KOPT-K1 (cell line): Measurements from ENCODE around the gene FHDC1.

ENCODE experiments used
- H3K27ac ChIP-seq: fragments of 200-600 bp; sonication (generic); 2 replicates; pipeline ENCODE4 v1.5.1; 2016; ENCODE audit warnings: antibody characterized with exemption, mild to moderate bottlenecking, low read depth, low read length; ENCODE audit not compliant: poor library complexity, severe bottlenecking
- H3K36me3 ChIP-seq: fragments of 200-600 bp; sonication (generic); 2 replicates; pipeline ENCODE4 v1.5.1; 2017; ENCODE audit warnings: antibody characterized with exemption, mild to moderate bottlenecking, low read length, moderate library complexity; ENCODE audit not compliant: insufficient read depth
- H3K9me3 ChIP-seq: fragments of 200-600 bp; sonication (generic); 2 replicates; pipeline ENCODE4 v1.5.1; 2017; ENCODE audit warnings: antibody characterized with exemption, low read length, mild to moderate bottlenecking; ENCODE audit not compliant: insufficient read depth, poor library complexity, severe bottlenecking

Gene FHDC1

GRCh38 chr4:152996111-152996571 lies 60.0 kb downstream of the FHDC1 start:
- Histone ChIP-seq H3K36me3 (no peaks in the 10 kb centered on the region), H3K27ac (no peak overlapping the region), H3K9me3 (no peaks in the 10 kb centered on the region)

GRCh38 chr4:152996672-152997071 lies 60.5 kb downstream of the FHDC1 start:
- Histone ChIP-seq H3K9me3 (no peaks in the 10 kb centered on the region), H3K36me3 (no peaks in the 10 kb centered on the region), H3K27ac (no peak overlapping the region)

- Histone ChIP-seq H3K27ac (no peak overlapping the region), H3K36me3 (no peaks in the 10 kb centered on the region)
Observed at GRCh38 chr4:152997288-152997687, 61.2 kb downstream of the FHDC1 start.

GRCh38 chr4:152997771-152998487 lies 61.8 kb downstream of the FHDC1 start:
- Histone ChIP-seq H3K27ac (no peak overlapping the region), H3K9me3 (no peaks in the 10 kb centered on the region), H3K36me3 (no peaks in the 10 kb centered on the region)

More at GRCh38 chr4:152997288-152997687, 61.2 kb downstream of the FHDC1 start:
- no peaks in the 10 kb centered on the region for H3K9me3 ChIP-seq

- Histone ChIP-seq H3K9me3 (no peaks in the 10 kb centered on the region), H3K27ac (no peak overlapping the region), H3K36me3 (no peaks in the 10 kb centered on the region)
Observed at GRCh38 chr4:152998861-152999260, 62.7 kb downstream of the FHDC1 start.

DNA sequence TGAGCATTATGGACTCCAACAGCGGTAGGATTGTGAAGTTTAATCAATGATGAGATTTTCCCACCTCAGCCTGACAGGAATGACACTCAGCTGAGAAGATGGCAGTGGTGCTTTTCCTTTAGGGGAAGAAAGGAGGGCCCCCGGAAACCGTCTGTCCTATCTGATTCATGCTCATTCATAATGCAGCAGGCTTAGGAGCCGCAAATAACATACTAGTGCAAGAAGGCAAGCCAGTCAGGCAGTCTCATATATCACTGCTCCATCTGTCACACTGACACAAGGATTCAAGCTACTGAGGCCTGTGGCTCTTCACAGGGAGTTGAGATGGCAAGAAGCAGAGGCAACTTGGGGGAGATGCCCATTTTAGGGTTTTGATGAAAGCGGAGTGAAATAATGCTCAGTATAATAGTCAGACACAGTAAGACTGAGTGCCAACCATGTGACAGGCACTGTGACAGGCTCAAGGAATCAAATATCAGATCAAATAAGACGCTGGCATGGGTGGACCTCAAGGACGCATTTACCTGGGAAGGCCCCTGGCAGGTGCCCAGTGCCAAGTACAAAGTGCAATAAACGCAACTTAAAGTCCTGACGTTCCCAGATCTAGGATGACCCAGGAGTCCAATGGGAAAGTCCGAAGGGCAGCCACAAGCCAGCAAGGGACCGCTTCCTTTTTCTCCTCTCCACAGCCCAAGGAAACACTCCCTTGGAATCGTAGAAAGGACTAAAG lies 63.4 kb downstream of the FHDC1 start:
- Histone ChIP-seq H3K9me3 (no peaks in the 10 kb centered on the region), H3K27ac (no peak overlapping the region), H3K36me3 (no peaks in the 10 kb centered on the region)

DNA sequence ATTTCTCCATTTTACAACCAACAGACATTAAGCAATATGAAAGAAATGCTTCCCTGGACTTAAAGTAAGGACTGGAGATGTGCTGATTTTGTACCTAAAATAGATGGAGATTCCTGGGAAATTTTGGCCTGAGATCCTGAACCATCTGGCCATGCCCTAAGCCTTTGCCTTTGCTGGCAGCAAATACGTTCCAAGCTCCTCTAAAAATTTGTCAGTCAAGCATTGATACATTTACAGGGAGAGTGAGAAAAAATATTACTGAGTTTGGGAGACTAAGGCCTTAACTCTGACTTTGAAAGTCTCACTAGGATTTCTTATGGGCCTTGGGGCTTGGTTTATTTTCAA lies 63.9 kb downstream of the FHDC1 start:
- Histone ChIP-seq H3K27ac (no peak overlapping the region), H3K36me3 (no peaks in the 10 kb centered on the region), H3K9me3 (no peaks in the 10 kb centered on the region)

- Histone ChIP-seq H3K9me3 (no peaks in the 10 kb centered on the region), H3K27ac (no peak overlapping the region), H3K36me3 (no peaks in the 10 kb centered on the region)
Observed at GRCh38 chr4:153001626-153002025, 65.5 kb downstream of the FHDC1 start.

DNA sequence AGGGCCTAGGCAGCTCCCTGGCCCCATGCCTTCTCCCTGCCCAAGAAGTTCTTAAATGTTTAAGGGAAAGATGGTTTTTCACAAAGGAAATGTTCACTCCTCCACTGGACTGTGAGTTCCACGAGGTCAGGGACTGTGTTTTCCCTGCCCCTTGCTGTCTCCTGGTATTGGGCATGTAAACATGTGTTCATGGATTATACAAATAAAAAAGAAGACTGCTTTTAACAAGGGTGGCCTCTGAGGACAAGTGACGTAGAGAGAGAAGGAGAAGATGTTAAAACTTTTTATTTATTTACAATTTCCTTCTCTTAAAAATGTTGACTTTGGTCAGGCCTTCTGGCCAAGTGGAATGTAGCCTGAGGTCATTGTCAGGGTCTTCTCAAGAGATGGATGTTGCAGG lies 66.0 kb downstream of the FHDC1 start:
- H3K9me3 ChIP-seq: no peaks in the 10 kb centered on the region
- H3K27ac ChIP-seq: no peak overlapping the region
- H3K36me3 ChIP-seq: no peaks in the 10 kb centered on the region

GRCh38 chr4:153004081-153004850 lies 68.1 kb downstream of the FHDC1 start:
- Histone ChIP-seq H3K27ac (no peak overlapping the region), H3K36me3 (no peaks in the 10 kb centered on the region), H3K9me3 (no peaks in the 10 kb centered on the region)

GRCh38 chr4:153005899-153006381 lies 69.8 kb downstream of the FHDC1 start:
- H3K36me3 ChIP-seq: no peaks in the 10 kb centered on the region
- H3K9me3 ChIP-seq: no peaks in the 10 kb centered on the region
- no peak overlapping the region for H3K27ac ChIP-seq

- H3K36me3 ChIP-seq: no peaks in the 10 kb centered on the region
- no peaks in the 10 kb centered on the region for H3K9me3 ChIP-seq
- H3K27ac ChIP-seq: no peak overlapping the region
Observed at GRCh38 chr4:153008578-153009199, 72.6 kb downstream of the FHDC1 start.

DNA sequence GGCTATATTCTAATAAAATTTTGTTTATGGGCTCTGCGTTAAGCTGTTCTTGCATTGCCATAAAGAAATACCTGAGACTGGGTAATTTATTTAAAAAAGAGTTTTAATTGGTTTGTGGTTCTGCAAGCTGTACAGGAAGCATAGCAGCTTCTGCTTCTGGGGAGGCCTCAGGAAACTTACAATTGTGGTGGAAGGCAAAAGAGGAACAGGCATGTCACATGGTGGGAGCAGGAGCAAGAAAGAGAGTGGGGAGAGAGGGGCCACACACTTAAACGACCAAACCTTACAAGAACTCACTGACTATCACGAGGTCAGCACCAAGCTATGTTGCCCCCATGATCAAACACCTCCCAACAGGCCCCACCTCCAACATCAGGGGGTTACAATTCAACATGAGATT lies 74.0 kb downstream of the FHDC1 start:
- Histone ChIP-seq H3K36me3 (no peaks in the 10 kb centered on the region), H3K9me3 (no peaks in the 10 kb centered on the region), H3K27ac (no peak overlapping the region)

GRCh38 chr4:153013202-153013977 lies 77.3 kb downstream of the FHDC1 start:
- no peak overlapping the region for H3K27ac ChIP-seq

More at GRCh38 chr4:153013202-153013977, 77.3 kb downstream of the FHDC1 start:
- H3K9me3 ChIP-seq: no peaks in the 10 kb centered on the region
- no peaks in the 10 kb centered on the region for H3K36me3 ChIP-seq
